DND-41 (cell line): ENCODE measurements around the gene C12orf75.
"Not testable (repeated sequence)": the region's sequence is repeated elsewhere in the genome, so short reads cannot be mapped to it uniquely, and the experiment has no call there.

Source experiments
- ATAC-seq: fragments of 200-7000 bp; cut with Tn5 transposase; 3 replicates; pipeline ENCODE4 v1.9.1; 2021; ENCODE audit warnings: low read depth; ENCODE audit not compliant: insufficient read depth
- DNase-seq: peaks from one replicate; pipeline ENCODE4 v3.0.0-alpha.2; 2020
- H2AFZ ChIP-seq: 2 replicates; pipeline ENCODE4 v1.6.0; 2012; ENCODE audit warnings: low read depth, low read length
- H3K27ac ChIP-seq: 2 replicates; pipeline ENCODE4 v1.5.1; 2012; ENCODE audit warnings: low read length, inconsistent platforms
- H3K27me3 ChIP-seq: fragments of 200-600 bp; sonication (generic); 2 replicates; pipeline ENCODE4 v1.6.0; 2012; ENCODE audit warnings: low read length, mild to moderate bottlenecking, inconsistent platforms; ENCODE audit not compliant: insufficient read depth, poor library complexity
- H3K36me3 ChIP-seq: 2 replicates; pipeline ENCODE4 v1.5.1; 2012; ENCODE audit warnings: low read length, inconsistent platforms; ENCODE audit not compliant: insufficient read depth
- H3K4me1 ChIP-seq: 2 replicates; pipeline ENCODE4 v1.5.1; 2012; ENCODE audit warnings: mild to moderate bottlenecking, low read length; ENCODE audit not compliant: insufficient read depth
- H3K4me2 ChIP-seq: 2 replicates; pipeline ENCODE4 v1.6.0; 2012; ENCODE audit warnings: mild to moderate bottlenecking, moderate library complexity, low read length, inconsistent platforms; ENCODE audit not compliant: insufficient read depth
- H3K4me3 ChIP-seq, 2 experiments: fragments of 200-600 bp in 1 of 2; shearing (Covaris generic) in 1 of 2; 2 replicates each; pipeline ENCODE4 v1.5.1; 2012 to 2016; ENCODE audit warnings: inconsistent platforms in 2 of 2, low read length in 2 of 2, mild to moderate bottlenecking in 2 of 2, low read depth in 1 of 2, moderate library complexity in 1 of 2
- H3K79me2 ChIP-seq: 2 replicates; pipeline ENCODE4 v1.6.0; 2012; ENCODE audit warnings: low read length, inconsistent platforms; ENCODE audit not compliant: insufficient read depth
- H3K9ac ChIP-seq: 2 replicates; pipeline ENCODE4 v1.6.0; 2012; ENCODE audit warnings: low read depth, mild to moderate bottlenecking, inconsistent platforms, low read length, moderate library complexity
- H3K9me3 ChIP-seq: 2 replicates; pipeline ENCODE4 v1.5.1; 2012; ENCODE audit warnings: low read length, moderate library complexity, mild to moderate bottlenecking, inconsistent platforms; ENCODE audit not compliant: insufficient read depth, severe bottlenecking
- H4K20me1 ChIP-seq: 2 replicates; pipeline ENCODE4 v1.6.0; 2012; ENCODE audit warnings: low read length; ENCODE audit not compliant: insufficient read depth

Gene C12orf75

DNA sequence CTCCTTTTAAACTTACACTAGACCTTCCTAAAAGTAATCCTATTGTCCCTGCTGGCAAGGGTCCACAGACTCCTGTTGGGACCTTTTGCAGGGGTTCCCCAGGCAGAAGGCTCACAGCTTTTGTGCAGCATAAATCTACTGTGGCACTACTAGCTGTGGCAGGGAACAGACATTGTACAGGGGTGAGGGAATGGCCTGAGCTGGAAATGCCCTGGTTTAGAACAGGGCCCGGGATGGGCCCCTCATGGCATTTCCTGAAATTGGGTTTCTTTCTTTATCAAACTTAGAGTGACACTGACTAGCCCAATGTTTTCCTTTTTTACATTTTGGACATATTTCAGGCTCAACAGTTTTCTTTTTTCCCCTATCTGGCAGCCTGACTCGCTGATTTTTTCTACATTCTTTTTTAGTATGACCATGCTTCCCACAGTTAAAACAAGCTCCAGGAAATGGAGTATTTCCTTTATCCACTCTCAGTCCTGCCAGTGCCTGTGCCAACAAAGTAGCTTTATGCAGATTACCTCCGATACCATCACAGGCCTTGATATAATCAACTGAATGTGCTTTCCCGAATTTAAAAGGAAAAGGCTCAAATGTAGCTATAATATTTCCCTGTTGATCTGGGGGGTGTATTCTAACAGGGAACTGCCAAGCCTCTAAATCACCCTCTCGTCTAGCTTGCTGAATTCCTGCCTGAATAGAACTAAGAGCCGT, 22.7 kb upstream of the C12orf75 start:
- H3K9me3 ChIP-seq, H3K27me3 ChIP-seq, H3K4me3 ChIP-seq, H4K20me1 ChIP-seq, H3K4me1 ChIP-seq, H3K79me2 ChIP-seq, H3K27ac ChIP-seq, ATAC-seq, H3K36me3 ChIP-seq, H3K4me2 ChIP-seq, H2AFZ ChIP-seq, DNase-seq, H3K9ac ChIP-seq: not testable (repeated sequence)

DNA sequence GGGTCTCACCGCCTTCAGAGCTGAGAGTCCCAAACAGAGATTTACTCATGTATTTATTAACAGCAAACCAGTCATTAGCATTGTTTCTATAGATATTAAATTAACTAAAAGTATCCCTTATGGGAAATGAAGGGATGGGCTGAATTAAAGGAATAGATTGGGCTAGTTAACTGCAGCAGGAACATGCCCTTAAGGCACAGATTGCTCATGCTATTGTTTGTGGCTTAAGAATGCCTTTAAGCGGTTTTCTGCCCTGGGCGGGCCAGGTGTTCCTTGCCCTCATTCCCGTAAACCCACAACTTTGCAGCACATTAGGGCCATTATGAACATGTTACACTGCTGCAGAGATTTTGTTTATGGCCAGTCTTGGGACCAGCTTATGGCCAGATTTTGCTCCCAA, 21.7 kb upstream of the C12orf75 start:
- not testable (repeated sequence) for H2AFZ ChIP-seq, DNase-seq, ATAC-seq, H3K9ac ChIP-seq, H3K79me2 ChIP-seq, H3K9me3 ChIP-seq, H4K20me1 ChIP-seq, H3K27me3 ChIP-seq, H3K4me1 ChIP-seq, H3K36me3 ChIP-seq, H3K4me3 ChIP-seq, H3K4me2 ChIP-seq, H3K27ac ChIP-seq

DNA sequence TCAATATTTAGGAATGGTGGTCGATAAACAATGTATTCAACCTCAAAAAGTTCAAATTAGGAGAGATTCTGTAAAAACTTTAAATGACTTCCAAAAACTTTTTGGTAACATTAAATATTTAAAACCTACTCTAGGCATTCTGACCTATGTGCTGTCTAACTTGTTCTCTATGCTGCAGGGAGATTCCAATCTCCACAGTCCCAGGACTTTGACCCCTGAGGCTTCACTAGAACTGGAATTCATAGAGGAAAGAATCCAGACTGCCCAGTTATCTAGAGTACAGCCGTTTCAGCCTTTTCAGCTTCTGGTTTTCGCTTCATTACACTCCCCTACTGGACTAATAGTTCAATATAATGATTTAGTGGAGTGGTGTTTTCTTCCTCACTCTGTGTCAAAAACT, 21.1 kb upstream of the C12orf75 start:
- H3K79me2 ChIP-seq, H2AFZ ChIP-seq, ATAC-seq, DNase-seq, H3K9ac ChIP-seq, H3K4me3 ChIP-seq, H3K36me3 ChIP-seq, H4K20me1 ChIP-seq, H3K27me3 ChIP-seq, H3K4me2 ChIP-seq, H3K27ac ChIP-seq, H3K4me1 ChIP-seq: not testable (repeated sequence)
- peaks cover 10% of the 10 kb centered on the region for H3K9me3 ChIP-seq

DNA sequence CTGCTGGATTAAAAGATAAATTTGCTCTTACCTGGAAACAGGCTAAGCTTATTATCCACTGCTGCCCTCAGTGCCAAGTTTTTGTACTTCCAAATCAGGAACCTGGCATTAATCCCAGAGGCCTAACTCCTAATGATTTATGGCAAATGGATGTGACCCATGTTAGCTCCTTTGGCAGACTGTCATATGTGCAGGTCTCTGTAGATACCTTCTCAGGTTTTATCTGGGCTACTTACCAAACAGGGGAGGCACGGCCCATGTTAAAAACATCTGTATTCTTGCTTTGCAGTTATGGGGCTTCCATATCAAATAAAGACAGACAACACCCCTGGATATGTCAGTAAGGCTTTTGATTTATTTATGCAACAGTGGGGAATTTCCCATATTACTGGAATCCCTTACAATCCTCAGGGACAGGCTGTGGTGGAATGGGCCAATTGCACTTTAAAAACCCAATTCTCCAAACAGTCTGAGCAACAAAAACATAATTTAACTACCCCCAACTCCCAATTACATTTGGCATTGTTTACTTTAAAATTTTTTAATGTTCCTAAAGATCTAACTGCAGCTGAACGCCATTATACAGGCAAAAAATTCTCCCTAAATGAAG, 19.9 kb upstream of the C12orf75 start:
- H3K4me2 ChIP-seq, result not testable (repeated sequence)

DNA sequence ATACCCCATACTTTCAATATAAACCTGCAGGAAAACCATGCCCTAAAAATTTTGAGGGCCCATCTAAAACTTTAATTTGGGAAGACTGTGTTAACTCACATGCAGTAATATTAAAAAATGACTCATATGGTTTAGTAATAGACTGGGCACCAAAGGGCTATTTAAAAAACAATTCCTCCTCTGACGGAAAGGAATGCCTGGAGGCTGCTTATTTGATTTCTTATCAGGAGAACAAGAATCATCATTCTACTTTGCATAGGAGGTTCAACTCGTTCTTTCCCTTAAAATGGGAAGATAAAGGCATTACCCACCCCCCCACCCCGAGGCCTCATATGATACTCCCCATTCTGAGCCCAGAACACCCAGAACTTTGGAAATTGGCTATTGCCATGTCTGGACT, 18.6 kb upstream of the C12orf75 start:
- H3K79me2 ChIP-seq, H3K4me1 ChIP-seq, H3K27ac ChIP-seq, H2AFZ ChIP-seq, ATAC-seq, H3K36me3 ChIP-seq, H4K20me1 ChIP-seq, H3K27me3 ChIP-seq, DNase-seq, H3K4me2 ChIP-seq, H3K4me3 ChIP-seq, H3K9ac ChIP-seq: not testable (repeated sequence)
- H3K9me3 ChIP-seq, result peaks cover 15% of the 10 kb centered on the region

More for the DNA sequence above, 19.9 kb upstream of the C12orf75 start:
- not testable (repeated sequence) for H4K20me1 ChIP-seq, H3K36me3 ChIP-seq, DNase-seq, H3K4me3 ChIP-seq, ATAC-seq, H3K79me2 ChIP-seq, H3K27ac ChIP-seq, H3K9ac ChIP-seq, H3K4me1 ChIP-seq, H3K27me3 ChIP-seq, H2AFZ ChIP-seq
- peaks cover 15% of the 10 kb centered on the region for H3K9me3 ChIP-seq

DNA sequence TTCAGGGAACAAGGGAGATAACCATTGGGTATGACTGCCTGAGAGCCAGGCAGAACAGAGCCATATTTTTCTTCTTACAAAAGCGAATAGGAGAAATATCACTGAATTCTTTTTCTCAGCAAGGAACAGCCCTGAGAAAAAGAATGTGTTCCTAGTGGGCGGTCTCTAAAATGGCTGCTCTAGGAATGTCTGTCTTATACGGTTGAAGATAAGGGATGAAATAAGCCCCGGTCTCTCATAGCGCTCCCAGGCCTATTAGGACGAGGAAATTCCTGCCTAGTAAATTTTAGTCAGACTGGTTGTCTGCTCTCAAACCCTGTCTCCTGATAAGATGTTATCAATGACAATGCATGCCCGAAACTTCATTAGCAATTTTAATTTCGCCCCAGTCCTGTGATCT, 16.7 kb upstream of the C12orf75 start:
- not testable (repeated sequence) for H3K4me2 ChIP-seq, H3K27me3 ChIP-seq, H3K36me3 ChIP-seq, H2AFZ ChIP-seq, H3K9ac ChIP-seq, H3K27ac ChIP-seq, H3K4me1 ChIP-seq, DNase-seq, H3K4me3 ChIP-seq, H4K20me1 ChIP-seq, H3K79me2 ChIP-seq, ATAC-seq
- peaks cover 11% of the 10 kb centered on the region for H3K9me3 ChIP-seq
